HG03575 (cell line): ENCODE data around the gene VAC14.

ENCODE experiments used
- ATAC-seq: cut with Tn5 transposase; IDR thresholded peaks from one replicate; pipeline ENCODE4 v1.9.1; 2021; ENCODE audit not compliant: unreplicated experiment, insufficient number of reproducible peaks, low FRiP score; ENCODE audit errors: extremely low read depth

VAC14 gene

DNA sequence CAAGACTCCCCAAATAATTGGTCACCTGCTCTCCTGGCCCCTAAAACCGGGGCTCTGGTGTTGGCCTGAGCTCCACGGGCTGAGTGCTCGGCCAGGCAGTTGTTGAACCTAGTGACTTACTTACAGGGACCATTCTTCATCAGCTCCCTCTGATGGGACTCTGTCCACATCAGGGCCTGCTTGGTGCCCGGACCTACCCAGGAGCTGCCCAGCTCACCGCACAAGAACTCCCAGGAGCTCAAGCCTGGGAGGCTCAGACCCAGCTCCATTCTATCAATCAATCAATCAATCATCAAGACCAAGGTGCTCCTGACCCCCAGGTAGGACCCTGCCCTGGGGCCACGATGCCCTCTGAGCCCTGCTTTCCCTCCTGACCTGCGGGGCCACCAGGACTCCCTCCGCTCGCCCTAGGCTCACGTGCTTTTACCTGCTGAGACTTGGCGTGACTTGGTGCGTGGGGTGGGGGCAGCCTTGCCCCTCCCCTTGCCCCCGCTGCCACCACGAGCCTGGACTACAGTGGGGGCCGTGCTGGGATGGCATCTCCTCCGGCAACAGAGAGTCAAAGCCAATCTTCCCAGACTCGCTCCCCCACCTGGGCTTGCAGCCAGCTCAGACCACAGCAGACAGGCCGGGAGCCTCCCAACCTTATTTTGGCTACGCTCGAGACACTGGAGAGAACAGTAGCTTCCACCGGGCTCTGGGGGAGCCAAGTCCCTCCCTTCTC lies 138.9 kb downstream of the VAC14 start:
- ATAC-seq = no peak

GRCh38 chr16:70661534-70661917 lies 139.4 kb downstream of the VAC14 start:
- ATAC-seq = no peak

- no peak for ATAC-seq
These were observed 140.1 kb downstream of the VAC14 start for GRCh38 chr16:70660672-70661350.

DNA sequence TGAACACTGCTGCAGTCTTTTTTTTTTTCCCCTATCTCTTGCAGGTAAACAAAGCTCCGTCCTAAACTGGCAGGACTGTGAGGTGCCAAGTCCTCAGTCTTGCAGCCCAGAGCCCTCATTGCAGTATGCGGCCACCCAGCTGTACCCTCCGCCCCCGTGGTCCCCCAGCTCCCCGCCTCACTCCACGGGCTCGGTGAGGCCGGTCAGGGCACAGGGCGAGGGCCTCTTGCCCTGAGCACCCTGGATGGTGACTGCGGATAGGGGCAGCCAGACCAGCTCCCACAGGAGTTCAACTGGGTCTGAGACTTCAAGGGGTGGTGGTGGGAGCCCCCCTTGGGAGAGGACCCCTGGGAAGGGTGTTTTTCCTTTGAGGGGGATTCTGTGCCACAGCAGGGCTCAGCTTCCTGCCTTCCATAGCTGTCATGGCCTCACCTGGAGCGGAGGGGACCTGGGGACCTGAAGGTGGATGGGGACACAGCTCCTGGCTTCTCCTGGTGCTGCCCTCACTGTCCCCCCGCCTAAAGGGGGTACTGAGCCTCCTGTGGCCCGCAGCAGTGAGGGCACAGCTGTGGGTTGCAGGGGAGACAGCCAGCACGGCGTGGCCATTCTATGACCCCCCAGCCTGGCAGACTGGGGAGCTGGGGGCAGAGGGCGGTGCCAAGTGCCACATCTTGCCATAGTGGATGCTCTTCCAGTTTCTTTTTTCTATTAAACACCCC lies 140.8 kb downstream of the VAC14 start:
- no peak for ATAC-seq

GRCh38 chr16:70659546-70659945 lies 141.4 kb downstream of the VAC14 start:
- ATAC-seq = no peak

DNA sequence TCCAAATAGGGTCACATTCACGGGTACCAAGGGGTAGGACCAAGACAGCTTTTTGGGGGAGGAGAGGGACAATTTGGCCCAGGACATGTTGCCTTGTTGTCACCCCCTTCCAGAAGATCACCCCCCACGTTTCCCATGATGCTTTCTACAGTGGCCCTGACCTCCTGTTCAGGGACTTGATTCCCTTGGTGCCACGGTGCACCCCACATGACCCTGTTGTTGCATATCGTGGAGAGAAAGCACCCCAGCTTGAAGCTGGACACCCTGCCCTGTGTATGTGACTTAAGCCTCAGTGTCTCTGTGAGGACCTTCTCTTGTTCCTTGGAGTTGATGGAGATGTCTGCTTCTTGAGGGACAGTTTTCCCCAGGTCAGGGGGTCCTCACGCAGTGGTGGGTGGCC lies 142.0 kb downstream of the VAC14 start:
- ATAC-seq = no peak

DNA sequence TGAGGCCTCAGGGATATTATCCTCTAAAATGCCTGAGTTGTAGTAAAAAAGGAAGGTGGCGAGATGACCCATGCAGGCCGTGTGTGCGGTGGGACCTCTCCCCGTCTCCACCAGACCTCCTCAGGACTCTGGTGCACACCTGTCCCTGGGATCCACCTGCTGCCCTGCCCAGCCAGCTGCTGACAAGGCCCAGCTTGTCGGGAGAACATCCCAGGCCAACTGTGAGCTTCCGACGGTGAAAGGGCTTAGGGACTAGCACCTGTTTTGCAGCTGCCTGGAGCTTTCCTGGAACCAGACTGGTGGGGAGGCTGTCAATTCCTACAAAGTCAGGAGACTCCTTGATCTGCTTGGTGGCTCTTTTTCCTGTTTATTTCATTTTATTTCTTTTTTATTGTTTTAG lies 143.0 kb downstream of the VAC14 start:
- ATAC-seq = no peak

GRCh38 chr16:70656712-70657263 lies 144.2 kb downstream of the VAC14 start:
- no peak for ATAC-seq

DNA sequence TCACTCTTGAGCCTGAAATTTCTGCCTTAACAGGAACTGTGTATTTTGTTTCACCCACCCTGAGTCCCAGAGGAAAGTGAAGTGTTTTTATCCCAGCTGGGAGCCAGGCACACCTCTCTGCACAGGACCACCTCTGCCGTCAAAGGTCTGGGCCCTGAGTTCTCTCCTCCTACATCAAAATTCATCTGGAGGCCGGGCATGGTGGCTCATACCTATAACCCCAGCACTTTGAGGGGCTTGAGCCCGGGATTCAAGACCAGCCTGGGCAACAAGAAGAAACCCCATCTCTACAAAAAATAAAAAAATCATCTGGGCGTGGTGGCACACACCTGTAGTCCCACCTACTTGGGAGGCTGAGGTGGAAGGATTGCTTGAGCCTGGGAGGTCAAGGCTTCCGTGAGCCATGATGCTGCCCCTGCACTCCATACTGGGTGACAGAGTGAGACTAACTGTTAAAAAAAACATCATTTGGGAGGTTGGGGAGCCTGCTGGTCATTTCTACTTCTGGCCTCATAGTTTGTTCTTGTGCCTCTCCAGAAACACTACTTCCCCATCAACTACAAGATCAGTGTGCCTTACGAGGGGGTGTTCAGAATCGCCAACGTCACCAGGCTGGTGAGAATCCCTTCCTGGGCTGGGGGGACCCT lies 144.8 kb downstream of the VAC14 start:
- ATAC-seq = no peak

DNA sequence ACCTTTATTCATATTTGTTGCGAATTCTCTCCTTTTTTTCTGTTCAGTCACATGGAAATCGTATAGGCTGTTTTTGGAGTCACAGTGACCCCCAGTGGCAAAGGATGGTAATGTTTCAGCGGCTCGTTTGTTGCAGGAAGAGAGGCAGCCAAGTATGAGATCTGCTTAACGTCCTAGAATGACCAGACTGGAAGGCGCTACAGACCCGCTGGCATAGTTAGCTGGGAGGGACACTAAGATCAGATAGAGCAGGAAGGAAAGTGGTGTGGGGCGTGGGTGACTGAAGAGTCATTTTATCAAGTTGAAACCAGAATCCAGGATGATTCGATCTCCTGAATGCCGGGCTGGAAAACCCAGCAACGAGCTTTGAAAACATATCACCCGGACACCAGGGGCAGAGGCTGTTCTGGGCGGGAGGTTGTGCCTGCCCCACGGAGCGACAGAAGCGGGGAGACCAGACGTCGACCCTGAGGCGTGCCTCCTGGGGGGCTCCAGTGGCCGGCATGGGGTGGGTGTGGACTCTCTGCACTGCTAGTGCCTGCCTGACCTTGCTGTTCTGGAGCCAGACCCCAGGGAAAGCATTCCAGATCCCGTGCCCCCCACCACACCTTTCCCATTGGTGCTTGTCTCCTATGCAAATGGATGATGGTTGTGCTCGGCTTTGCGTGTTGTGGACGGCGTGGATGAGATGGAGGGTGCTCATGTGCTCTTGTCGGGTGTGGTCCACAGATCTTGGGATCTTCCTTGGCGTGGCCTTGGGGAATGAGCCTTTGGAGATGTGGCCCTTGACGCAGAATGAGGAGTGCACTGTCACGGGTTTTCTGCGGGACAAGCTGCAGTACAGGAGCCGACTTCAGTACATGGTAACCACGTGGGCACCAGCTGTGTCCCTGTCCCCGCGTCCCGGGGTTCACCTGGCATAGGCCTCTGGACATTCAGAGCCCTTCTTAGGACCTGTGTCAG lies 146.9 kb downstream of the VAC14 start:
- no peak for ATAC-seq

- no peak for ATAC-seq
These were observed 147.6 kb downstream of the VAC14 start for GRCh38 chr16:70653406-70653805.

- ATAC-seq = no peak
These were observed 148.6 kb downstream of the VAC14 start for GRCh38 chr16:70652322-70652721.

- no peak for ATAC-seq
These were observed 149.4 kb downstream of the VAC14 start for GRCh38 chr16:70651524-70651923.

DNA sequence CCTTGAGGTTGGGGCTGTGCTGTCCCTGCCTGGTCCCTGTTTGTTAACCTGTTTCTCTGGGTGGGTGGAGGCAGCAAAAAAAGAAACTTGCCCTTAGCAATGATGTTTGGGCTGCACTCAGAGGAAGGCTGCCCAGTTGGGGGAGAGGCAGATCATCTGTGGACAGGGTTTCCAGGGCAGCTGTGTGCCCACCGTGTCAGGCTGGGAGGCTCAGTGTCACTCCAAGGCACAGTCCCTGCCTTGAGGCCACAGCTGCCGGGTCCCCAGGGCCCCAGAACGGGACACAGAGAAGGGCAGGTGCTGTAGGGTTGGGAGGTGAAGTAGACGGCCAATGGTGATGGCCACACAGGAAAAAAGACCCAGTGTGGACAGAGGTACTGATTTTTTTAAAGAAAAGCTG lies 150.7 kb downstream of the VAC14 start:
- ATAC-seq = no peak

DNA sequence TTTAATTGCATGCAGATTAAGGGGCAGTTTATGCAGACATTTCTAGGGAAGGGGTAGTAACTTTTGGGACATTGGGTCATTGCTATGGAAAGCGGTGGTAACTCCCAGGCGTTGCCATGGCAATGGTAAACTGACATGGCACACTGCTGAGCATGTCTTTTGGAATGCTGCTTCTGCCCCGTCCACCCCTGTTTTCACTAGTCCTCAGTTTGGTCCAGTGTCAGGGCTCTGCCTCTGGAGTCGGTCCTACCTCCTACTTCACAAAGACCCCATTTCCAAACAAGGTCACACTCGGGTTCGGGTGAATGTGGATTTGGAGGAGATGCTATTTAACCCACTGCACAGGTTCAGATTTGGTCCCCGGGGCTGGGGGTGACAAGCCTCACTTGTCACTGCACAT lies 151.7 kb downstream of the VAC14 start:
- ATAC-seq = no peak

DNA sequence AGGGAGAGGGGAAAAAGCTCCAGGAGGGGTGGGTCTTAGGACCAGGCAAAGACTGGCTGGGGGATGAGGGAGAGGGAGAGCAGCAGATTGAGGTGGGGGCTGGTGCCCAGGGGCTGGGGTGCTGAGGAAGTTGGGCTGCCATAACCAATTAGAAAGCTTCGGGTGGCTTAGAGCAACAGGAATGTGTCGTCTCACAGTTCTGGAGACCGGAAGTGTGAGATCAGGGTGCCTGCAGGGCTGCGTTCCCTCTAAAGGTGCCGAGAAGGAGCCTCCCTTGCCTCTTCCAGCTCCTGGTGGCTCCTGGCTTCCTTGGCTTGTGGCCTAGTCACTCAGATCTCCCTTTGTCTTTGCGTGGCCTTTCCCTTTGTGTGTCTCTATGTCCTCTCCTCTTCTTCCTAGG lies 152.4 kb downstream of the VAC14 start:
- ATAC-seq = no peak

DNA sequence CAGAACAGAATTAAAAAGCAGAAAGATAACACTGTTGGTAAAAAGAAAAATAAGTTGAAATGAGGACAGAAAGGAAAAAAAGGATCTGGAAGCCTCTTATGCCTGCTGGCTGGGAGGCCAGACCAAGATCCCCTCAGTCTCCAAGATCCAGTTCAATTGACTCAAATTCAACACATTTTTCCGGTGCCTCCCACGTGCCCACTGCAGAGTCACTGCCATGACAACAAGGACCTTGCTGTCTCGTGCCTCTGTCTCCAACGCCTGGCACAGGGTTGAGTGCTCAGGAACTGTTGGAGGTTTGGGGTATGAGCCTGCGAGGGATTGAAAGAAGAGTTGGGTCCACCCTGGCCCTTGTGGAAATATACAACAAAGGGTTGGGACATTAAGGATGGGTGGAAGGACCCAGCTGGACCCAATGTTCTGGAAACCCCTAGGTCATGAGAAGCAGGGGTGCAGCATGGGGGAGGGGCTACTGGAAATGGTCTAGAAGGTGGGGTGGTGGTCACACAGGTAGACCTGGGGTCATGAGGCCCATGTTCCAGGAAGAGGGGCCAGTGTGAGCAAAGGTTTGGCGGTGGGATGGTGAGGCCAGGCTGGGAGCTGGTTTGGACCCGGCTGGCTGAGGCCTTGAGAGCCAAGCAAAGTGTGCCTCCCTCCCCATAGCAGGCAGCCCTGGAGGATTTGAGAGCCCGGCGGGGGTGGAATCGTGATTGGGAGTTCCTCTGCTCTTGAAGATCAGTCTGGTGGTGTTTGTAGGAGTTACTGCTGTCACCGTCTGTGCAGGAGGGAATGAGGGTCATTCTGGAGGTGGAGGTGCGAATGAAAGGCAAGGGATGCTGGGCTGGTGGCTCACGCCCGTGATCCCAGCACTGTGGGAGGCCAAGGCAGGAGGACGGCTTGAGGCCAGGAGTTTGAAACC lies 153.3 kb downstream of the VAC14 start:
- ATAC-seq = no peak
